GM19467 (cell line): Measurements from ENCODE around the gene SETD2.
A peak's percentile ranks its signal among the peaks of the same experiment; 100 is the strongest.
"Not testable (repeated sequence)": the region's sequence is repeated elsewhere in the genome, so short reads cannot be mapped to it uniquely, and the experiment has no call there.

Experiments used
- ATAC-seq: cut with Tn5 transposase; IDR thresholded peaks from one replicate; pipeline ENCODE4 v1.9.1; 2021; ENCODE audit warnings: mild to moderate bottlenecking, moderate library complexity; ENCODE audit not compliant: unreplicated experiment

SETD2 gene, protein sequence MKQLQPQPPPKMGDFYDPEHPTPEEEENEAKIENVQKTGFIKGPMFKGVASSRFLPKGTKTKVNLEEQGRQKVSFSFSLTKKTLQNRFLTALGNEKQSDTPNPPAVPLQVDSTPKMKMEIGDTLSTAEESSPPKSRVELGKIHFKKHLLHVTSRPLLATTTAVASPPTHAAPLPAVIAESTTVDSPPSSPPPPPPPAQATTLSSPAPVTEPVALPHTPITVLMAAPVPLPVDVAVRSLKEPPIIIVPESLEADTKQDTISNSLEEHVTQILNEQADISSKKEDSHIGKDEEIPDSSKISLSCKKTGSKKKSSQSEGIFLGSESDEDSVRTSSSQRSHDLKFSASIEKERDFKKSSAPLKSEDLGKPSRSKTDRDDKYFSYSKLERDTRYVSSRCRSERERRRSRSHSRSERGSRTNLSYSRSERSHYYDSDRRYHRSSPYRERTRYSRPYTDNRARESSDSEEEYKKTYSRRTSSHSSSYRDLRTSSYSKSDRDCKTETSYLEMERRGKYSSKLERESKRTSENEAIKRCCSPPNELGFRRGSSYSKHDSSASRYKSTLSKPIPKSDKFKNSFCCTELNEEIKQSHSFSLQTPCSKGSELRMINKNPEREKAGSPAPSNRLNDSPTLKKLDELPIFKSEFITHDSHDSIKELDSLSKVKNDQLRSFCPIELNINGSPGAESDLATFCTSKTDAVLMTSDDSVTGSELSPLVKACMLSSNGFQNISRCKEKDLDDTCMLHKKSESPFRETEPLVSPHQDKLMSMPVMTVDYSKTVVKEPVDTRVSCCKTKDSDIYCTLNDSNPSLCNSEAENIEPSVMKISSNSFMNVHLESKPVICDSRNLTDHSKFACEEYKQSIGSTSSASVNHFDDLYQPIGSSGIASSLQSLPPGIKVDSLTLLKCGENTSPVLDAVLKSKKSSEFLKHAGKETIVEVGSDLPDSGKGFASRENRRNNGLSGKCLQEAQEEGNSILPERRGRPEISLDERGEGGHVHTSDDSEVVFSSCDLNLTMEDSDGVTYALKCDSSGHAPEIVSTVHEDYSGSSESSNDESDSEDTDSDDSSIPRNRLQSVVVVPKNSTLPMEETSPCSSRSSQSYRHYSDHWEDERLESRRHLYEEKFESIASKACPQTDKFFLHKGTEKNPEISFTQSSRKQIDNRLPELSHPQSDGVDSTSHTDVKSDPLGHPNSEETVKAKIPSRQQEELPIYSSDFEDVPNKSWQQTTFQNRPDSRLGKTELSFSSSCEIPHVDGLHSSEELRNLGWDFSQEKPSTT (N-terminal part only)

GRCh38 chr3:47164007-47164881 is at the start of gene SETD2:
Gene SETD2 (minus strand): TSS chr3:47164113. CDS start chr3:47163924, 189 bp downstream.
- ATAC-seq = peak; percentile 74

DNA sequence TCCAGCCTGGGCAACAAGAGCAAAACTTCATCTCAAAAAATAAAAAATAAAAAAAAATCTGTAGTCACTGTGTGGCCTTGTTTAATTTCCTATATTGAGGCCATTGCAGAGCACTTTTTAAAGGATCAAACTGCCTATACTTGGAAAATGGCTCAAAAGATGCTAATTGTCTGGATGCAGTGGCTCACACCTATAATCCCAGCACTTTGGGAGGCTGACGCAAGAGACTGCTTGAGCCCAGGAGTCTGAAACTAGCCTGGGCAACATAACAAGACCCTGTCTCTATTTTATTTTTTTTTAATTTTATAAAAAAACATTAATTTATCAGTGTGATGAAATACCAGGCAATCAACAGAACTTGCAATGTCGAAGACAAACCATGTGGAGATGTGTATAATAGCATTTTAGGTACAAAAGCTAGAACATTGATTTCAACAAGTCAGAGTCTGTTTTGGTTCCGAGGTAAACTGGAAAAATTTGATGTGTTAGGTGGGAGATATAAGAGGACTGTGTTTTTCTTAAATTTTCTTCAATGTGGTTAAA is 47.0 kb upstream of the SETD2 start:
- no peak for ATAC-seq

DNA sequence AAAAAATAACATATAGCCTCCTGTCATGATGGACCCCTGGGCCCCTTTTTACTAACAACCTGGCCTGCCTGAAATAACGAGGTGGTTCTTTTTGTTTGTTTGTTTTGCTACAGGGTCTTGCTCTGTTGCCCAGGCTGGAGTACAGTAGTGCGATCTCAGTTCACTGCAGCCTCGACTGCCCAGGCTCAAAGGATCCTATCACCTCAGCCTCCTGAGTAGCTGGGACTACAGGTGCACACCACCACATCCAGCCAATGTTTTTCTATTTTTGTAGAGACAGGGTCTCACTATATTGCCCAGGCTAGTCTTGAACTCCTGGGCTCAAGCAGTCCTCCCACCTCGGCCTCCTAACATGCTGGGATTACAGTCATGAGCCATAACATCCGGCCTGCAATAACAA is 42.1 kb upstream of the SETD2 start:
- not testable (repeated sequence) for ATAC-seq

DNA sequence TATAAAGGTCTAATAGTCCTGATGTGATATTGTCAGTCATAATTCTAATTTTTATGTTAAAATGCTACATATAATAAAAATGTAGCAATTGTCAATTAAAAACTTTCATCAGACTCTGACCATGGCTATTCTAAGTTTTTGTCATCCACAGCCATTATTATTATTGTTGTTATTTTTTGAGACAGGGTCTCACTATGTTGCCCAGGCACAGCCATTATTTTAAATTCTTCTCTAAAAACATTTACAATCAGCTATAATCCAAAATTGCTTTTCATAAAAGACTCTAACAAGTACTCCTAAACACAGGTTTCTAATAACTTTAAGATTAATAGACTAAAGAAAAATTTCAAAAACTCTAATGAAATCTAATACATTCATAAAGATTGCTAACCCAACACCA is 41.0 kb upstream of the SETD2 start:
- ATAC-seq = no peak

DNA sequence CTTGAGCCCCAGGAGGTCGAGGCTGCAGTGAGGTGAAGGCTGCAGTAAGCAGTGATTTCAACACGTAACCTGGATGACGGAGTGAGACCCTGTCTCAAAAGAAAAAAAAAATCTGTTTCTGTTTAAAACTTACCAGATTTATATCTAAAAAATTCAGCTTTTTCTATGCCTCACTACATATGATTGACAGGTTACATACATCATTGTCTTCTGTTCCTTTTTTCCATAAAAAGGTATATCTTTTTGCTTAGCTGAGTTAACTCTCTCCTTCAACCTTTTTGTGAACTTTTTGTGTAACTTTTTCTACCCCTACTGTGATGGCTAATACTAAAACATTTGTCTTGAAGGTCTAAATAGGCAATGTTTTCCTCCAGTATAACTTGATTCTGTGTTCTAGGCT is 38.6 kb upstream of the SETD2 start:
- no peak for ATAC-seq

- no peak for ATAC-seq
These were observed 33.4 kb upstream of the SETD2 start for GRCh38 chr3:47197287-47197686.

DNA sequence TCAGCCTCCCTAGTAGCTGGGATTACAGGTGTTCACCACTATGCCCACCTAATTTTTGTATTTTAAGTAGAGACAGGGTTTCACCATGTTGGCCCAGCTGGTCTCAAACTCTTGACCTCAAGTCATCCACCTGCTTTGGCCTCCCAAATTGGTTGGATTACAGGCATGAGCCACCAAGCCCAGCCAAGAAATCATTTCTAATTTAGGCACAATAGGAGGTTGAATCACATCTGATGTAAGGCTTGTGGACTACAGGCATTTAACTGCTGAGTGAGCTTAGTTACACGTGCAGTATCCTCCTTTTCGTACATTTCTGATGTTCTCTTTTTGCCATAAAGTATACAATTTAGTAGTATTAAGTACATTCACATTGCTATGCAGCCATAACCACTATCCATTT is 31.1 kb upstream of the SETD2 start:
- ATAC-seq = no peak

GRCh38 chr3:47193871-47194859 is 30.3 kb upstream of the SETD2 start:
- ATAC-seq = no peak

- no peak for ATAC-seq
These were observed 22.4 kb upstream of the SETD2 start for GRCh38 chr3:47186285-47186684.

DNA sequence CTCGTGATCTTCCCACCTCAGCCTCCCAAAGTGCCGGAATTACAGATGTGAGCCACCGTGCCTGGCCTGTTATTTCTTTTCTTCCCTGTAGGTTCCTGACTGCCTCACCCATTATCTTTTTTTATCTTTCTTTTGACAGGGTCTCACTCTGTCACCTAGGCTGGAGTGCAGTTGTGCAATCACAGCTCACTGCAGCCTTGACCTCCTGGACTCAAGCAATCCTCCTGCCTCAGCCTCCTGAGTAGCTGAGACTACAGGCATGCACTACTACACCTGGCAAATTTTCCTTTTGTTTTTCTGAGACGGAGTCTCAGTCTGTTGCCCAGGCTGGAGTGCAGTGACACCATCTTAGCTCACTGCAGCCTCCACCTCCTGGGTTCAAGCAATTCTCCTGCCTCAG is 17.8 kb upstream of the SETD2 start:
- ATAC-seq = not testable (repeated sequence)

DNA sequence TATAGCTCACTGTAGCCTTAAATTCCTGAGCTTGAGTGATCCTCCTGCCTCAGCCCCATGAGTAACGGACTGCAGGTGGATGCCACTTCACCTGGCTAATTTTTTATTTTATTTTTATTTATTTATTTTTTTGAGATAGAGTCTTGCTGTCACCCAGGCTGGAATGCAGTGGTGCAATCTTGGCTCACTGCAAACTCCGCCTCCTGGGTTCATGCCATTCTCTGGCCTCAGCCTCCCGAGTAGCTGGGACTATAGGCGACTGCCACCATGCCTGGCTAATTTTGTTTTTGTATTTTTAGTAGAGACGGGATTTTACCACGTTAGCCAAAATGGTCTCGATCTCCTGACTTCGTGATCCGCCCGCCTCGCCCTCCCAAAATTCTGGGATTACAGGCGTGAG is 16.1 kb upstream of the SETD2 start:
- not testable (repeated sequence) for ATAC-seq

- ATAC-seq = no peak
These were observed 12.7 kb upstream of the SETD2 start for GRCh38 chr3:47176582-47176981.

DNA sequence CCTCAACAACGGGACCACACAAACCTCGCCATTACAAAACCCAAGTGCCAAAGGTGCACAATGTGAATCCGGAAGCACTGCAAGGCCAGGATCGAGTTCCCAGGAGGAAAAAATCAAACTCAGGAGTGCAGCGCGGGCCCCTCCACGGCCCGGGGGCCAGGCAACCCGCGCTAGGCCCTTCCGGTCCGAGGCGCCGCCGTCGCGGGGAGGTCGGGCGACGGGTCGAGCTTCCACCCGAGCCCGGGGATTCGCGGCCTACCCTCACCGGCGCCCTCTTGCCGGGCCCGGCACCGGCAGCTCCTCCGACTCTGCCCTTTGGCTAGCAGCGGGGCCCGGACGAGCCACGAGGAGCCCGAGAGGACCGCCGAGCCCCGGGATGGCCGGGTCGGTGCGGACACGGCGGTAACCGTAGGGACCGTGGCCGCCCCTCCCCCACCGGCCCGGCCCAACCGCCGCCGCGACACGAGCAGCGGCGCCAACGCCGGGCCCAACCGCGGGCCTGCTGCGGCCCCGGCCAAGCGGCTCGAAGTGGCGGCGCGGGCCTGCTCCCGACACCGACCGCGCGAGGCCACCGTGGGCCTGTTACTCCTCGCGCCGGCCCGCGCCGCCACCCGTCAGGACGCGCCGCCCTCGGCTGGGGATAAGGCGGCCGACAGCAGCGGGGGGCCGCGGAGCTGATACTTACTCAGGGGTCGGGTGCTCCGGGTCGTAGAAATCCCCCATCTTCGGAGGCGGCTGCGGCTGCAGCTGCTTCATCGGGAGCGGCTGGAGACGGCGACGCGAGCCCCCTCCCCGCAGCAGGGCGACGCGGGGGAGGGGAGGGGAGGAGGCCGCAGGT is 525 bp downstream of the SETD2 start:
- peak; percentile 23 for ATAC-seq

DNA sequence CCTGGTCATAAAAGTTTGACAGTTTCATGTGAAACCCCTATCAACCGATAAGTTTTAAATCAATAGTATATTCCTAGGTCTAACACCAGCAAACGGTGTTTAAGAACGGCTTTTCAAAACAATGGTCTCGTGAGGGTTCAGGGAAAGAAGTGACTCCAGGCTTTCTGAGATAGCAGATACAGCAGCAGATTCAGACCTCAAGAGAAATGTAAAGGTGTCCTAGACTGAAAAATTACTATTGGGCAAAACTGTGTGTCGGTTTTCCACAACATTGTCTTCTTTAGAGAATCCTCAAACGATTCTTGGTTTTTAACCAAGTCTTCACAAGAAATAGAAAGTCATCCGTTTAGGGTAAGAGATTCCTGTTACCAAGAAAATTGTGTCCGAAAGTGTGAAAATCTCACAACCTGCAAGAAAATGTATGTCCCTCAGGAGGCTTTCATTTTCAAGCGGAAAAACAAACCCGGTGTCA is 1.2 kb downstream of the SETD2 start:
- no peak for ATAC-seq

GRCh38 chr3:47161983-47162696 is 1.8 kb downstream of the SETD2 start:
- ATAC-seq = no peak

DNA sequence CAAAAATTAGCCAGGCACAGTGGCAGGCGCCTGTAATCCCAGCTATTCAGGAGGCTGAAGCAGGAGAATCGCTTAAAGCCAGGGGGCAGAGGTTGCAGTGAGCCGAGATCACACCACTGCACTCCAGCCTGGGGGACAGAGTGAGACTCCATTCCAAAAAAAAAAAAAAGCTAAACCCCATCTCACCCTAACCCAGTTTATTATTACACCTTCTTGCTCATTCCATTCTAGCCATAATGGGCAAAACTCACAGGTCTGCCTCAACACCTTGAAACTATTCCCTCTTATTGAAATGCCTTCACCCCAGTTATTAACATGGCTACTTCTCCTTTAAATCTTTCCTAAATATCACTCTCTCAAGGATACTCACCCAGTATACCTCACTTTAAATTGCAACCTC is 4.1 kb downstream of the SETD2 start:
- ATAC-seq = no peak

- ATAC-seq = no peak
These were observed 5.7 kb downstream of the SETD2 start for GRCh38 chr3:47158208-47158607.
